Measurements from ENCODE around the gene KCNJ1. TPM values are rescaled to one million over a fixed set of nuclear protein-coding genes. Genes with fewer than 3 reads are reported as not detected.
A peak's percentile ranks its signal among the peaks of the same experiment; 100 is the strongest.

Gene KCNJ1
- total and polyA plus RNA-seq, 3 experiments from 2014 or later, result not detected

- POLR2A ChIA-PET, result no interaction called here
- peaks cover 0 to under 1% (median 0%) of the 10 kb centered on the region in 3 donors for H3K36me3 Mint-ChIP-seq
- CTCF ChIA-PET, result no interaction called here
- H3K9me3 Mint-ChIP-seq, result peaks cover 0 to 2% (median 0%) of the 10 kb centered on the region in 5 donors
- H3K27ac Mint-ChIP-seq, result no peak overlapping the region
- Histone ChIP-seq H3K27ac (ENCODE audit: low read depth, low read length) (no peak overlapping the region), H3K9me3 (ENCODE audit: low read length) (no peaks in the 10 kb centered on the region), H3K4me3 (ENCODE audit: low read length) (no peak overlapping the region), H3K4me1 (ENCODE audit: insufficient read depth, low read length) (peaks cover 5% of the 10 kb centered on the region), H3K27me3 (ENCODE audit: insufficient read depth, low read length, poor library complexity, severe bottlenecking) (peaks cover 16% of the 10 kb centered on the region), H3K36me3 (ENCODE audit: insufficient read depth, low read length) (no peaks in the 10 kb centered on the region)
- H3K27me3 Mint-ChIP-seq, result peaks cover 34 to 62% of the 10 kb centered on the region in 2 donors
- no peak overlapping the region for H3K4me3 Mint-ChIP-seq
- peaks cover 7 to 12% (median 7%) of the 10 kb centered on the region in 3 donors for H3K4me1 Mint-ChIP-seq
- no peak for DNase-seq
Observed at GRCh38 chr11:128910576-128910975, 43.5 kb upstream of the KCNJ1 start.

- Histone ChIP-seq H3K27me3 (ENCODE audit: insufficient read depth, low read length, poor library complexity, severe bottlenecking) (peaks cover 16% of the 10 kb centered on the region), H3K4me3 (ENCODE audit: low read length) (no peak overlapping the region), H3K36me3 (ENCODE audit: insufficient read depth, low read length) (no peaks in the 10 kb centered on the region), H3K4me1 (ENCODE audit: insufficient read depth, low read length) (peaks cover 5% of the 10 kb centered on the region), H3K27ac (ENCODE audit: low read depth, low read length) (no peak overlapping the region), H3K9me3 (ENCODE audit: low read length) (no peaks in the 10 kb centered on the region)
- Mint-ChIP-seq H3K4me1 (peaks cover 7 to 16% (median 10%) of the 10 kb centered on the region in 3 donors), H3K27ac (no peak overlapping the region), H3K4me3 (no peak overlapping the region), H3K9me3 (peaks cover 0 to 2% (median 0%) of the 10 kb centered on the region in 5 donors), H3K36me3 (no peaks in the 10 kb centered on the region), H3K27me3 (peaks cover 34 to 57% of the 10 kb centered on the region in 2 donors)
- ChIA-PET POLR2A (no interaction called here), CTCF (no interaction called here)
- DNase-seq, result no peak
Observed at GRCh38 chr11:128909438-128910125, 42.5 kb upstream of the KCNJ1 start.

- ChIA-PET CTCF (interaction anchor here (1.2 to 6.6 kb wide), 2 partner anchors 23 to 751 kb away, joined by 3 to 43 read pairs; no protein-coding TSS in a partner anchor), POLR2A (interaction anchor here (0.5 to 0.7 kb wide), 2 partner anchors 16 to 21 kb away, joined by 3 to 4 read pairs; no protein-coding TSS in a partner anchor)
- Histone ChIP-seq H3K9me3 (ENCODE audit: low read length) (no peaks in the 10 kb centered on the region), H3K36me3 (ENCODE audit: insufficient read depth, low read length) (no peaks in the 10 kb centered on the region), H3K27ac (ENCODE audit: low read depth, low read length) (no peak overlapping the region), H3K27me3 (ENCODE audit: insufficient read depth, low read length, poor library complexity, severe bottlenecking) (peaks cover 16% of the 10 kb centered on the region), H3K4me3 (ENCODE audit: low read length) (no peak overlapping the region), H3K4me1 (ENCODE audit: insufficient read depth, low read length) (peaks cover 5% of the 10 kb centered on the region)
- Mint-ChIP-seq H3K27ac (no peak overlapping the region), H3K4me1 (peaks cover 11 to 25% (median 17%) of the 10 kb centered on the region in 3 donors), H3K4me3 (no peak overlapping the region), H3K27me3 (peaks cover 36 to 57% of the 10 kb centered on the region in 2 donors), H3K36me3 (no peaks in the 10 kb centered on the region), H3K9me3 (peaks cover 0 to 2% (median 0%) of the 10 kb centered on the region in 5 donors)
- no peak for DNase-seq
Observed at GRCh38 chr11:128908391-128909246, 41.5 kb upstream of the KCNJ1 start.

- Histone ChIP-seq H3K4me3 (ENCODE audit: low read length) (no peak overlapping the region), H3K4me1 (ENCODE audit: insufficient read depth, low read length) (peaks cover 5% of the 10 kb centered on the region), H3K27ac (ENCODE audit: low read depth, low read length) (no peak overlapping the region), H3K9me3 (ENCODE audit: low read length) (no peaks in the 10 kb centered on the region), H3K36me3 (ENCODE audit: insufficient read depth, low read length) (no peaks in the 10 kb centered on the region), H3K27me3 (ENCODE audit: insufficient read depth, low read length, poor library complexity, severe bottlenecking) (peaks cover 16% of the 10 kb centered on the region)
- Mint-ChIP-seq H3K4me1 (peaks cover 13 to 29% (median 17%) of the 10 kb centered on the region in 3 donors), H3K27me3 (peaks cover 33 to 50% of the 10 kb centered on the region in 2 donors), H3K27ac (no peak overlapping the region), H3K4me3 (peak overlapping the region in 1 of 7 donors; percentile 85), H3K36me3 (no peaks in the 10 kb centered on the region), H3K9me3 (peaks cover 0 to 2% (median 0%) of the 10 kb centered on the region in 5 donors)
- no peak for DNase-seq
- ChIA-PET POLR2A (interaction anchor here (0.5 to 0.7 kb wide), 2 partner anchors 15 to 49 kb away, joined by 3 to 8 read pairs; no protein-coding TSS in a partner anchor), CTCF (interaction anchor here (1.2 to 6.6 kb wide), 3 partner anchors 15 to 750 kb away, joined by 3 to 43 read pairs (median 7); no protein-coding TSS in a partner anchor)
Observed at GRCh38 chr11:128907585-128907984, 40.5 kb upstream of the KCNJ1 start.

- Histone ChIP-seq H3K27ac (ENCODE audit: low read depth, low read length) (no peak overlapping the region), H3K9me3 (ENCODE audit: low read length) (no peaks in the 10 kb centered on the region), H3K4me3 (ENCODE audit: low read length) (peak overlapping the region; percentile 50), H3K27me3 (ENCODE audit: insufficient read depth, low read length, poor library complexity, severe bottlenecking) (peaks cover 16% of the 10 kb centered on the region), H3K4me1 (ENCODE audit: insufficient read depth, low read length) (peaks cover 5% of the 10 kb centered on the region), H3K36me3 (ENCODE audit: insufficient read depth, low read length) (no peaks in the 10 kb centered on the region)
- Mint-ChIP-seq H3K9me3 (no peaks in the 10 kb centered on the region), H3K4me3 (peak overlapping the region; percentile 81 to 88 (median 85)), H3K27ac (peak overlapping the region in 2 of 8 donors; percentile 40 to 58), H3K4me1 (peaks cover 13 to 29% (median 17%) of the 10 kb centered on the region in 3 donors), H3K36me3 (no peaks in the 10 kb centered on the region), H3K27me3 (peaks cover 24 to 40% of the 10 kb centered on the region in 2 donors)
- ChIA-PET POLR2A (interaction anchor here (0.8 kb wide), 1 partner anchor 21 kb away, joined by 3 read pairs; no protein-coding TSS in a partner anchor), CTCF (interaction anchor here (1.0 to 6.6 kb wide), 6 partner anchors 14 to 749 kb away, joined by 3 to 43 read pairs (median 4); no protein-coding TSS in a partner anchor)
- DNase-seq, result no peak
Observed at GRCh38 chr11:128906185-128907050, 39.3 kb upstream of the KCNJ1 start.

GRCh38 chr11:128905345-128906184 lies 38.5 kb upstream of the KCNJ1 start:
- peaks cover 16% of the 10 kb centered on the region for H3K27me3 ChIP-seq (ENCODE audit: insufficient read depth, low read length, poor library complexity, severe bottlenecking)
- Mint-ChIP-seq H3K27ac (peak overlapping the region in 3 of 8 donors; percentile 33 to 58 (median 42)), H3K9me3 (no peaks in the 10 kb centered on the region), H3K27me3 (peaks cover 24 to 31% of the 10 kb centered on the region in 2 donors), H3K4me3 (peak overlapping the region; percentile 81 to 88 (median 85)), H3K4me1 (peaks cover 13 to 29% (median 17%) of the 10 kb centered on the region in 3 donors), H3K36me3 (no peaks in the 10 kb centered on the region)
- H3K27ac ChIP-seq (ENCODE audit: low read depth, low read length), result no peak overlapping the region
- H3K36me3 ChIP-seq (ENCODE audit: insufficient read depth, low read length), result no peaks in the 10 kb centered on the region
- peaks cover 5% of the 10 kb centered on the region for H3K4me1 ChIP-seq (ENCODE audit: insufficient read depth, low read length)
- no peaks in the 10 kb centered on the region for H3K9me3 ChIP-seq (ENCODE audit: low read length)
- ChIA-PET POLR2A (interaction anchor here (0.8 kb wide), 1 partner anchor 21 kb away, joined by 3 read pairs; no protein-coding TSS in a partner anchor), CTCF (interaction anchor here (1.0 to 6.6 kb wide), 6 partner anchors 13 to 748 kb away, joined by 3 to 43 read pairs (median 4); no protein-coding TSS in a partner anchor)
- DNase-seq, result peak in 4 of 5 donors; percentile 3 to 56 (median 36)
- H3K4me3 ChIP-seq (ENCODE audit: low read length), result peak overlapping the region; percentile 50
